ENCODE results near the gene VPS37C. TPM values are rescaled to one million over a fixed set of nuclear protein-coding genes. Genes with fewer than 3 reads are reported as not detected.

VPS37C gene
- total RNA-seq, 1 donor from 2014 or later = 8.7 TPM

- Histone ChIP-seq H3K4me3 (ENCODE audit: low read depth, low read length) (no peak overlapping the region), H3K27me3 (ENCODE audit: control insufficient read depth, insufficient read depth, low read length) (no peaks in the 10 kb centered on the region), H3K36me3 (ENCODE audit: control insufficient read depth, insufficient read depth, low read length) (no peaks in the 10 kb centered on the region)
- DNase-seq (ENCODE audit: low read depth) = peak; percentile 16
- FAIRE-seq = no peak
- no peak for TF ChIP-seq CTCF (IDR thresholded peaks at IDR 0.05; ENCODE audit: insufficient read depth, low read length, severe bottlenecking)
These were observed 3.6 kb upstream of the VPS37C start for GRCh38 chr11:61164606-61165424.

- Histone ChIP-seq H3K36me3 (ENCODE audit: control insufficient read depth, insufficient read depth, low read length) (no peaks in the 10 kb centered on the region), H3K4me3 (ENCODE audit: low read depth, low read length) (no peak overlapping the region), H3K27me3 (ENCODE audit: control insufficient read depth, insufficient read depth, low read length) (no peaks in the 10 kb centered on the region)
- DNase-seq (ENCODE audit: low read depth) (no peak), FAIRE-seq (no peak)
- TF ChIP-seq CTCF (IDR thresholded peaks at IDR 0.05; ENCODE audit: insufficient read depth, low read length, severe bottlenecking) = no peak
These were observed 2.7 kb upstream of the VPS37C start for GRCh38 chr11:61163714-61164605.

GRCh38 chr11:61163021-61163420, 1.8 kb upstream of the VPS37C start:
- DNase-seq (ENCODE audit: low read depth) (no peak), FAIRE-seq (no peak)
- TF ChIP-seq CTCF (IDR thresholded peaks at IDR 0.05; ENCODE audit: insufficient read depth, low read length, severe bottlenecking) = no peak
- H3K27me3 ChIP-seq (ENCODE audit: control insufficient read depth, insufficient read depth, low read length) = no peaks in the 10 kb centered on the region
- H3K36me3 ChIP-seq (ENCODE audit: control insufficient read depth, insufficient read depth, low read length) = no peaks in the 10 kb centered on the region
- H3K4me3 ChIP-seq (ENCODE audit: low read depth, low read length) = no peak overlapping the region

GRCh38 chr11:61162092-61162941, 1.1 kb upstream of the VPS37C start:
- H3K27me3 ChIP-seq (ENCODE audit: control insufficient read depth, insufficient read depth, low read length) = no peaks in the 10 kb centered on the region
- DNase-seq (ENCODE audit: low read depth) = peak; percentile 70
- no peaks in the 10 kb centered on the region for H3K36me3 ChIP-seq (ENCODE audit: control insufficient read depth, insufficient read depth, low read length)
- FAIRE-seq = no peak
- TF ChIP-seq CTCF (IDR thresholded peaks at IDR 0.05; ENCODE audit: insufficient read depth, low read length, severe bottlenecking) = no peak
- peak overlapping the region; percentile 62 for H3K4me3 ChIP-seq (ENCODE audit: low read depth, low read length)

- H3K4me3 ChIP-seq (ENCODE audit: low read depth, low read length) = peak overlapping the region; percentile 62
- no peak for TF ChIP-seq CTCF (IDR thresholded peaks at IDR 0.05; ENCODE audit: insufficient read depth, low read length, severe bottlenecking)
- peak; percentile 13 for DNase-seq (ENCODE audit: low read depth)
- H3K36me3 ChIP-seq (ENCODE audit: control insufficient read depth, insufficient read depth, low read length) = no peaks in the 10 kb centered on the region
- H3K27me3 ChIP-seq (ENCODE audit: control insufficient read depth, insufficient read depth, low read length) = no peaks in the 10 kb centered on the region
- no peak for FAIRE-seq
These were observed 588 bp downstream of the VPS37C start for GRCh38 chr11:61160487-61161189.

Data from bronchial epithelial cell (primary cell).